ENCODE results near the gene NOP56. TPM values are rescaled to one million over a fixed set of nuclear protein-coding genes. Genes with fewer than 3 reads are reported as not detected.

Gene NOP56
- total RNA-seq, 5 donors from 2014 or later (not counting 1 experiment from before 2014, with no cell fraction given) = 243 to 279 (median 270) TPM

GRCh38 chr20:2699775-2700413, 47.5 kb downstream of the NOP56 start:
- POLR2A ChIA-PET = no interaction called here
- Histone ChIP-seq H3K9me3 (no peaks in the 10 kb centered on the region), H3K27ac (ENCODE audit: low read length) (no peak overlapping the region), H3K4me3 (ENCODE audit: control insufficient read depth in 1 of 2, extremely low read depth in 1 of 2, low read length in 1 of 2) (no peak overlapping the region), H3K27me3 (replicated peaks in 1 of 2; ENCODE audit: control insufficient read depth in 2 of 2, extremely low read depth in 1 of 2, insufficient read depth in 2 of 2, low read length in 1 of 2) (peaks cover 0 to 60% of the 10 kb centered on the region in 2 experiments), H3K36me3 (ENCODE audit: control insufficient read depth in 2 of 2, extremely low read depth in 1 of 2, insufficient read depth in 1 of 2, low read length in 1 of 2) (no peaks in the 10 kb centered on the region), H3K4me1 (ENCODE audit: control insufficient read depth in 1 of 2, extremely low read depth in 1 of 2, insufficient read depth in 2 of 2, low read length in 2 of 2) (no peaks in the 10 kb centered on the region)
- Mint-ChIP-seq H3K4me3 (no peak overlapping the region), H3K9me3 (no peaks in the 10 kb centered on the region), H3K4me1 (peaks cover 1 to 3% (median 1%) of the 10 kb centered on the region in 3 donors), H3K36me3 (no peaks in the 10 kb centered on the region), H3K27ac (no peak overlapping the region), H3K27me3 (peaks cover 12 to 29% of the 10 kb centered on the region in 2 donors)
- CTCF ChIA-PET = interaction anchor here in 1 of 2 donors (0.6 kb wide), 1 partner anchor 242 kb away, joined by 3 read pairs; no protein-coding TSS in a partner anchor
- no peak for DNase-seq
- WGBS (ENCODE audit: insufficient coverage) = 74% methylated on average over 5 of the region's 5 CpGs
- ATAC-seq (replicated peaks in 1 of 4) = no peak

GRCh38 chr20:2700913-2701620, 48.6 kb downstream of the NOP56 start:
- Histone ChIP-seq H3K4me1 (ENCODE audit: control insufficient read depth in 1 of 2, extremely low read depth in 1 of 2, insufficient read depth in 2 of 2, low read length in 2 of 2) (no peaks in the 10 kb centered on the region), H3K27ac (ENCODE audit: low read length) (no peak overlapping the region), H3K4me3 (ENCODE audit: control insufficient read depth in 1 of 2, extremely low read depth in 1 of 2, low read length in 1 of 2) (no peak overlapping the region), H3K27me3 (replicated peaks in 1 of 2; ENCODE audit: control insufficient read depth in 2 of 2, extremely low read depth in 1 of 2, insufficient read depth in 2 of 2, low read length in 1 of 2) (peaks cover 0 to 58% of the 10 kb centered on the region in 2 experiments), H3K36me3 (ENCODE audit: control insufficient read depth in 2 of 2, extremely low read depth in 1 of 2, insufficient read depth in 1 of 2, low read length in 1 of 2) (no peaks in the 10 kb centered on the region), H3K9me3 (no peaks in the 10 kb centered on the region)
- Mint-ChIP-seq H3K9me3 (no peaks in the 10 kb centered on the region), H3K27ac (no peak overlapping the region), H3K4me3 (no peak overlapping the region), H3K27me3 (peaks cover 3 to 20% of the 10 kb centered on the region in 2 donors), H3K4me1 (no peaks in the 10 kb centered on the region), H3K36me3 (no peaks in the 10 kb centered on the region)
- 91% methylated on average over 7 of the region's 9 CpGs for WGBS (ENCODE audit: insufficient coverage)
- no peak for ATAC-seq (replicated peaks in 1 of 4)
- ChIA-PET POLR2A (no interaction called here), CTCF (no interaction called here)
- DNase-seq = no peak

- no peak for ATAC-seq (replicated peaks in 1 of 4)
- no peak overlapping the region for H3K27ac ChIP-seq (ENCODE audit: low read length)
- no peak overlapping the region for H3K4me3 Mint-ChIP-seq
- H3K4me1 ChIP-seq (ENCODE audit: control insufficient read depth in 1 of 2, extremely low read depth in 1 of 2, insufficient read depth in 2 of 2, low read length in 2 of 2) = no peaks in the 10 kb centered on the region
- peaks cover 3 to 17% of the 10 kb centered on the region in 2 donors for H3K27me3 Mint-ChIP-seq
- no peak for DNase-seq
- H3K36me3 Mint-ChIP-seq = no peaks in the 10 kb centered on the region
- POLR2A ChIA-PET = no interaction called here
- no peaks in the 10 kb centered on the region for H3K36me3 ChIP-seq (ENCODE audit: control insufficient read depth in 2 of 2, extremely low read depth in 1 of 2, insufficient read depth in 1 of 2, low read length in 1 of 2)
- no peak overlapping the region for H3K27ac Mint-ChIP-seq
- CTCF ChIA-PET = interaction anchor here in 1 of 2 donors (0.7 kb wide), 1 partner anchor 349 kb away, joined by 3 read pairs; no protein-coding TSS in a partner anchor
- peaks cover 0 to 58% of the 10 kb centered on the region in 2 experiments for H3K27me3 ChIP-seq (replicated peaks in 1 of 2; ENCODE audit: control insufficient read depth in 2 of 2, extremely low read depth in 1 of 2, insufficient read depth in 2 of 2, low read length in 1 of 2)
- no peaks in the 10 kb centered on the region for H3K9me3 ChIP-seq
- no peak overlapping the region for H3K4me3 ChIP-seq (ENCODE audit: control insufficient read depth in 1 of 2, extremely low read depth in 1 of 2, low read length in 1 of 2)
- WGBS (ENCODE audit: insufficient coverage) = 86% methylated on average over 4 of the region's 5 CpGs
- H3K4me1 Mint-ChIP-seq = no peaks in the 10 kb centered on the region
- H3K9me3 Mint-ChIP-seq = no peaks in the 10 kb centered on the region
Observed at GRCh38 chr20:2701671-2702081, 49.2 kb downstream of the NOP56 start.

- DNase-seq (no peak), ATAC-seq (replicated peaks in 1 of 4) (no peak)
- no peaks in the 10 kb centered on the region for H3K36me3 Mint-ChIP-seq
- Histone ChIP-seq H3K4me3 (ENCODE audit: control insufficient read depth in 1 of 2, extremely low read depth in 1 of 2, low read length in 1 of 2) (no peak overlapping the region), H3K27ac (ENCODE audit: low read length) (no peak overlapping the region), H3K27me3 (replicated peaks in 1 of 2; ENCODE audit: control insufficient read depth in 2 of 2, extremely low read depth in 1 of 2, insufficient read depth in 2 of 2, low read length in 1 of 2) (peaks cover 0 to 55% of the 10 kb centered on the region in 2 experiments), H3K36me3 (ENCODE audit: control insufficient read depth in 2 of 2, extremely low read depth in 1 of 2, insufficient read depth in 1 of 2, low read length in 1 of 2) (no peaks in the 10 kb centered on the region), H3K4me1 (ENCODE audit: control insufficient read depth in 1 of 2, extremely low read depth in 1 of 2, insufficient read depth in 2 of 2, low read length in 2 of 2) (no peaks in the 10 kb centered on the region), H3K9me3 (no peaks in the 10 kb centered on the region)
- H3K27ac Mint-ChIP-seq = no peak overlapping the region
- H3K4me1 Mint-ChIP-seq = no peaks in the 10 kb centered on the region
- WGBS (ENCODE audit: insufficient coverage) = 83% methylated on average over 5 of the region's 8 CpGs
- H3K9me3 Mint-ChIP-seq = no peaks in the 10 kb centered on the region
- H3K4me3 Mint-ChIP-seq = no peak overlapping the region
- H3K27me3 Mint-ChIP-seq = peaks cover 0 to 17% of the 10 kb centered on the region in 2 donors
- ChIA-PET CTCF (interaction anchor here in 1 of 2 donors (0.6 to 0.7 kb wide), 3 partner anchors 16 to 38 kb away, joined by 3 to 4 read pairs (median 3); no protein-coding TSS in a partner anchor), POLR2A (no interaction called here)
Observed at GRCh38 chr20:2703716-2704475, 51.5 kb downstream of the NOP56 start.

- Mint-ChIP-seq H3K27ac (no peak overlapping the region), H3K36me3 (no peaks in the 10 kb centered on the region)
Observed at GRCh38 chr20:2705931-2706645, 53.7 kb downstream of the NOP56 start.

More at GRCh38 chr20:2705931-2706645, 53.7 kb downstream of the NOP56 start:
- Histone ChIP-seq H3K27ac (ENCODE audit: low read length) (no peak overlapping the region), H3K4me3 (ENCODE audit: control insufficient read depth in 1 of 2, extremely low read depth in 1 of 2, low read length in 1 of 2) (no peak overlapping the region), H3K27me3 (replicated peaks in 1 of 2; ENCODE audit: control insufficient read depth in 2 of 2, extremely low read depth in 1 of 2, insufficient read depth in 2 of 2, low read length in 1 of 2) (peaks cover 0 to 53% of the 10 kb centered on the region in 2 experiments), H3K4me1 (ENCODE audit: control insufficient read depth in 1 of 2, extremely low read depth in 1 of 2, insufficient read depth in 2 of 2, low read length in 2 of 2) (no peaks in the 10 kb centered on the region), H3K9me3 (no peaks in the 10 kb centered on the region), H3K36me3 (ENCODE audit: control insufficient read depth in 2 of 2, extremely low read depth in 1 of 2, insufficient read depth in 1 of 2, low read length in 1 of 2) (no peaks in the 10 kb centered on the region)
- ChIA-PET POLR2A (no interaction called here), CTCF (interaction anchor here in 1 of 2 donors (0.6 kb wide), 1 partner anchor 56 kb away, joined by 3 read pairs; no protein-coding TSS in a partner anchor)
- WGBS (ENCODE audit: insufficient coverage) = 93% methylated on average over 11 of the region's 14 CpGs
- ATAC-seq (replicated peaks in 1 of 4) (no peak), DNase-seq (no peak)
- Mint-ChIP-seq H3K4me1 (no peaks in the 10 kb centered on the region), H3K4me3 (no peak overlapping the region), H3K27me3 (peaks cover 0 to 18% of the 10 kb centered on the region in 2 donors), H3K9me3 (no peaks in the 10 kb centered on the region)

All from T-cell (primary cell).